IPS-18a (cell line): ENCODE data around the gene PLOD2.

ENCODE experiments used
- H3K27ac ChIP-seq: one replicate; pipeline ENCODE4 v1.5.1; 2013; ENCODE audit warnings: low read length
- H3K27me3 ChIP-seq: one replicate; pipeline ENCODE4 v1.6.1; 2013; ENCODE audit warnings: mild to moderate bottlenecking, low read length; ENCODE audit not compliant: control insufficient read depth, insufficient read depth
- H3K36me3 ChIP-seq: one replicate; pipeline ENCODE4 v1.6.1; 2013; ENCODE audit warnings: low read depth, low read length; ENCODE audit not compliant: control insufficient read depth
- H3K4me1 ChIP-seq: one replicate; pipeline ENCODE4 v1.6.1; 2013; ENCODE audit warnings: low read depth, low read length; ENCODE audit not compliant: control insufficient read depth
- H3K4me3 ChIP-seq: one replicate; pipeline ENCODE4 v1.5.1; 2013; ENCODE audit warnings: low read length
- H3K9ac ChIP-seq: one replicate; pipeline ENCODE4 v1.6.1; 2013; ENCODE audit warnings: mild to moderate bottlenecking, low read length, moderate library complexity
- H3K9me3 ChIP-seq: one replicate; pipeline ENCODE4 v1.6.1; 2013; ENCODE audit warnings: low read depth, low read length; ENCODE audit not compliant: control insufficient read depth

PLOD2 gene

DNA sequence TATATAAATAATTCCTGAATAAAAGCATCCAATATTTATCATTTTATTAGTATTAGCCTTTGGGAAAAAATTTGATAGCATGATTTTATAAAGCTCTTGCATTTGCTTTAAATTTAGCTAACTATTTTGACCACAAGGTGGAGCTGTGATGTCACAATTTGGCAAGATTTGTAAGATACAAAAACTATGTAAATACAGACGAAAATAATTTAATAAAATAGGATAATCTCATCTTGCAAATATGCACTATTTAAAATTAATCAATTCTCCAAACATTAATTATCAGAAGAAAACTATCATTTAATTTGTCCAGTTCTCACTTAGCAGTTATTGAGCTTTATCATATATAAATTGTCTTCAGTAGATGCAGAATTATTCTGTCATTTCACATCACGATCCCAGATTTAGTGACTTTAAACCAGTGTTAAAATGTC, 95.4 kb downstream of the PLOD2 start:
- Histone ChIP-seq H3K9ac (no peak overlapping the region), H3K4me1 (no peaks in the 10 kb centered on the region), H3K9me3 (no peaks in the 10 kb centered on the region), H3K27me3 (no peaks in the 10 kb centered on the region), H3K27ac (no peak overlapping the region), H3K4me3 (no peak overlapping the region), H3K36me3 (no peaks in the 10 kb centered on the region)

DNA sequence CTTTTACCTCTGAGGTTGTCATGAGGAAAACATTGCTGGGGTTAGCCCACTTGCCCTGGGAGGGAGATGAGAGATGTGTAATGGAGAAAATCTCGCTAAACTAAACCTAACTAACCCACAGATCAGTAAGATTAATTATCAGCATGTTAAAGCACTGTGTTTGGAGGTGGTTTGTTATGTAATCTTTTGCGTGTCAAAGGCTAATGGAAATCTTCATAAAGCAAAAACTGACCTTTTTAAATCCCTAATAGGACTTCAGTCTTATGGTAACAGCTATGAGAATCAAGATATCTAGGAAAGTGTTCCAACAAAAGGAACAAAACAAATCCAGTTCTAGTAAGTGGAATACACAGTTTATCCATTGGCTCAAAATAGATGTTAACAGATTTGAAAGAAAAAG, 102.7 kb downstream of the PLOD2 start:
- Histone ChIP-seq H3K36me3 (no peaks in the 10 kb centered on the region), H3K9me3 (no peaks in the 10 kb centered on the region), H3K27ac (no peak overlapping the region), H3K4me3 (no peak overlapping the region), H3K27me3 (no peaks in the 10 kb centered on the region), H3K9ac (no peak overlapping the region), H3K4me1 (no peaks in the 10 kb centered on the region)

DNA sequence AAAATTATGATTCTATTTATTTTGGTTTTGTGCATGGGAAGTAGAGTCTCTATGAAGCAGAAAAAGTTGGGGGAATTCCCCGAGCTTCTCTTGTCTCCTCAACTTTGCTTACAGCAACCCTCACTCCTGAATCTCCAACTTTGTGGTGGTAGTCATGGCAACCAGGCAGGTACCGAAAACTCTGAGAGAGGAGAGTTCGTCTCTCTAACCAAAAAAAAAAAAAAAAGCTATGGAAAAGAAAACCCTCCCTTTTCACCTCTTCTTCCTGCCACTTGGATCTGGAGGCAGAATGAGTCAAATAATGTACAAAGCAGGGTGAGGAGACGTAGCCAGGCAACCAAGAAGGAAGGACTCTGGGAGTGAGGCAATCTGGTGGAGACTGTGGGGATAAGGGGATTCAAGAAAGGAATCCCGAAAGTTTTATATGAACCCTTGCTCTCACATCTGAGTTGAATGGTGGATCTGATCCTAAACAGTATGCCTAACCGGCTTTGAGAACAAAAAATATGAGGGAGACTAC, 108.1 kb downstream of the PLOD2 start:
- Histone ChIP-seq H3K9me3 (no peaks in the 10 kb centered on the region), H3K27me3 (no peaks in the 10 kb centered on the region), H3K4me1 (no peaks in the 10 kb centered on the region), H3K4me3 (no peak overlapping the region), H3K36me3 (no peaks in the 10 kb centered on the region), H3K9ac (no peak overlapping the region), H3K27ac (no peak overlapping the region)

DNA sequence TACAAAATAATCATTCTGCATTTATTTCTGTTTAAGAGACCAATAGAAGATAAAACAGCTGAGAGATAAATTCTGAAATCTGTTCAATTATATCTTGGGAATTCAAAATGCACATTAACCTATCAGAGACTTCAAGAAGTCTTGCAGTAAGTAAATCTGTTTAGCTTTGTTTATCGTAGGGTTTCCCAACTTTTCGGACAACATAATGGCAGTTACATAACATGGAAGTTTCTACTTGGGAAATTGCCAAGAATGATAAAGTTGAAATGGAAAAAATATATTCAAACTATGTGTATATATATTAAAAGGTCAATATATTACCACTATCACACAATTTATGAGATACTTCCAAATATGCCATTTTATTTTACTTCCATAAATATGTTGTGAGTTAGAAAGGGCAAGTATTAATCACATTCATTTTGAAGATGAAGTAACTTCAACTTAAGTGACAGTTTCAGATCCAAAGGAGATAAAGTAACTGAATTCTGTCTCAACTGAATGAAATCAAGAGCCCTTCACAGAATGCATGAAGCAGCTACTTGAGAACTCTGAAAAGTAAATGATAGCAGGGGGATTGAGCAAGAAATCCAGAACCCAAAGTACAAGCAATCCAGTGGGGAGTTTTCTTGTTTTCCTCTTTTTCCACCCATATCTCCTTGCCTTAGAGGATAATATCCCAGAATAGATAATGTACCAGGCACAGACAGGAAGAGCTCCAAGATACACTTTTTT, 108.8 kb downstream of the PLOD2 start:
- no peak overlapping the region for H3K27ac ChIP-seq

DNA sequence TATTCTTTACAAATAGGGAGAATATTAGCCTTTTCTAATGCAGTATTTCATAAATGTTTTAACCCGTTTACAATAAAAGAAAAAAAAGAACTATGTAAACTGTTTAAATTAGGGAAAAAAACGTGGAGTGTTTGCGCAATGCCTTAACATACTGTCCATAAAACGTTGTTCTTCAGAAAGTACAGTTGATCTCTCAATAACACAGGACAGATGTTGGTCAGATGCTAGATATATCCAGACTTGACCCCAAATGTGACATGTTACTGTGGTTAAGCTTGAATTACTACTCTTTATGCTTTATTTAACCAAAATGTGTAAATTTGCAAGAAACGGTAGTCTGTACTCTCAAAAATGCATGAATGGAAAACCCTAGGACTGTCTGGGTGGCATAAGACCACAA, 110.3 kb downstream of the PLOD2 start:
- H3K4me3 ChIP-seq = no peak overlapping the region
- H3K4me1 ChIP-seq = no peaks in the 10 kb centered on the region
- H3K36me3 ChIP-seq = no peaks in the 10 kb centered on the region
- H3K9me3 ChIP-seq = no peaks in the 10 kb centered on the region
- no peaks in the 10 kb centered on the region for H3K27me3 ChIP-seq
- no peak overlapping the region for H3K27ac ChIP-seq
- H3K9ac ChIP-seq = no peak overlapping the region

More for the DNA sequence above, 108.8 kb downstream of the PLOD2 start:
- no peaks in the 10 kb centered on the region for H3K36me3 ChIP-seq
- no peaks in the 10 kb centered on the region for H3K4me1 ChIP-seq
- no peaks in the 10 kb centered on the region for H3K9me3 ChIP-seq
- no peak overlapping the region for H3K9ac ChIP-seq
- no peak overlapping the region for H3K4me3 ChIP-seq
- H3K27me3 ChIP-seq = no peaks in the 10 kb centered on the region

DNA sequence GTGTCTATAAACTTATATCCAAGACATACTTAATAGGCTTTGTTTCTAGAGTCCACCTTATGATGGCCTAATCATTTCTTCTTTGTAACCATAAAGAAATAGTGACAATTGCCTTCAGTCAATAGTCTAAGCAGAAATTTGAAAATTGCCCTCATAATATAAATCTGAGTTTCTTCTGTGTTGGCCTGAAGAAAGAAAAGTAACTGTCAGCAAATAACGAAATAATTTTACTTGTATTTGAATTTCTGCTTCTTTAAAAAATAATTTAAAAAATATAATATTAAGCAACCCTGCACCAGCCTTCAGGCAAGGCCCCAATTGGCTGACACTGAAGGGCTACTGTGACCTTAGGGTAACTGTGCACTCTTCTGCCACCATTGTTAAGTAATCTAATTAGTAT, 113.5 kb downstream of the PLOD2 start:
- H3K27ac ChIP-seq = no peak overlapping the region
- no peak overlapping the region for H3K4me3 ChIP-seq
- H3K9ac ChIP-seq = no peak overlapping the region
- H3K9me3 ChIP-seq = no peaks in the 10 kb centered on the region
- no peaks in the 10 kb centered on the region for H3K4me1 ChIP-seq
- H3K27me3 ChIP-seq = no peaks in the 10 kb centered on the region
- H3K36me3 ChIP-seq = no peaks in the 10 kb centered on the region

DNA sequence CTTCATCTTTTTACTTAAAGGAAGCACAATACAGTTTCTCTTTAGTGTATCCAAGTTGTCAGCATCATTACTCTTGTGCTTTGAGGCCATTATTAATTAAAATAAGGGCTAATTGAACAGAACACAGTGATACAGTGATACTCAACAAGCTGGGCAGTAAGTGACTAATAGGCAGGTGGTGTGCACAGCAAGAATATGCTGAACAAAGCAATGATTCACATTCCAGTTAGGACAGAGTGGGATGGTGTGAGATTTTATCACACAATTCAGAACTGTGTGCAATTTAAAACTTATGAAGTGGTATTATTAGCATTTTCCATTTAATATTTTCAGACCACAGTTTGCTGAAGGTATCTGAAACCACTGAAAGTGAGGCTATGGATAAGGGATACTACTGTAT, 116.9 kb downstream of the PLOD2 start:
- no peak overlapping the region for H3K27ac ChIP-seq
- H3K4me3 ChIP-seq = no peak overlapping the region
- H3K36me3 ChIP-seq = no peaks in the 10 kb centered on the region
- no peaks in the 10 kb centered on the region for H3K9me3 ChIP-seq
- no peak overlapping the region for H3K9ac ChIP-seq
- no peaks in the 10 kb centered on the region for H3K4me1 ChIP-seq
- no peaks in the 10 kb centered on the region for H3K27me3 ChIP-seq

DNA sequence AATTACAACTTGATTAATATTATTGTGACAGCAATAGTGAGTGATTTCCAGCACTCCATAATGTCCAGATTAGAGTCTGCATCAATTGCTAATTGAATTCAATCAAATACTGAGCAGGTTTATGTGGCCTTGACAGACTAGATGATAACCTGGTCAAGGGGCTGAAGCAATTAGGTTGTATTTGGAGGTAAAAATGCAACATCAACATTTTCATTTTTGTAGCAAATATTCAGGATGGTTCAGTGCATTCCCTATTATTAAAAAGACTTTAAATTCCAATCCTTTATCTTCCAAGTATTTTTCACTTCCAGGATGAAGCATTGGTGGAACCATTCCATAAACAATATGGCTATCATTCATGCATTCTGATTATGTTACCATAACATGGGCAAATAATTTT, 120.4 kb downstream of the PLOD2 start:
- Histone ChIP-seq H3K9ac (no peak overlapping the region), H3K27me3 (no peaks in the 10 kb centered on the region), H3K4me1 (no peaks in the 10 kb centered on the region), H3K36me3 (no peaks in the 10 kb centered on the region), H3K4me3 (no peak overlapping the region), H3K27ac (no peak overlapping the region), H3K9me3 (no peaks in the 10 kb centered on the region)

DNA sequence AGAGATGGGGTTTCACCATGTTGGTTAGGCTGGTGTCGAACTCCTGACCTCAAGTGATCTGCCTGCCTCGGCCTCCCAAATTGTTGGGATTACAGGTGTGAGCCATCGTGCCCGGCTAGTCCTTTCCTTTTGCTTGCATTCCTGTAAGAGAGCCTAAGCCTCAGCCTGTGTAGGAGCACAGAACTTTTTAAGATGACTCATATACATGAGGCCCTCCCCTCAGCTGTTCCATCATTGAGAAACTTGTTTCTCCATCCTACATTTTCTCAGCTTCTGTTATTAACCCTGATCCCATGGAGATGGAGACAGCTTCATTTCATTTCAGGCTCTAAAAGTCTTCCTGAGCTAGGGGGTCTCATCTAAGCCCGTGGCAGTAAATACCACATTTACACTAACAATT, 123.3 kb downstream of the PLOD2 start:
- H3K27me3 ChIP-seq = no peaks in the 10 kb centered on the region
- H3K27ac ChIP-seq = no peak overlapping the region
- no peak overlapping the region for H3K9ac ChIP-seq
- H3K9me3 ChIP-seq = no peaks in the 10 kb centered on the region
- H3K4me3 ChIP-seq = no peak overlapping the region
- peaks cover under 1% of the 10 kb centered on the region for H3K4me1 ChIP-seq
- H3K36me3 ChIP-seq = no peaks in the 10 kb centered on the region

DNA sequence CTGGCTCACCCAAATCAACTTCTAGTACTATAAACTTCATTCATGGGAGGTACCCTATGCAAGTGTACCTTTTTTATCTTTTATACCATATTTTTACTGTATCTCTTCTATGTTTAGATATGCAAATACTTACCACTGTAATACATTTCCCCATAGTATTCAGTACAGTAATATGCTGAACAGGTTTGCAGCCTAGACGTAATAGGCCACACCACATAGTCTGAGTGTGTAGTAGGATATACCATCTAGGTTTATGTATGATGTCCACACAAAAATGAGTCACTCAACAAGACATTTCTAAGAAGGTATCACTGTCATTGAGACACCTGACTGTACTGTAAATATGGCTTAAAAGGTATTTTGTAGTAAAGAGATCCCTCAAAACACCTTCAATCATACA, 124.7 kb downstream of the PLOD2 start:
- Histone ChIP-seq H3K36me3 (no peaks in the 10 kb centered on the region), H3K4me1 (peaks cover 4% of the 10 kb centered on the region), H3K9me3 (no peaks in the 10 kb centered on the region), H3K4me3 (no peak overlapping the region), H3K9ac (no peak overlapping the region), H3K27me3 (no peaks in the 10 kb centered on the region), H3K27ac (no peak overlapping the region)

DNA sequence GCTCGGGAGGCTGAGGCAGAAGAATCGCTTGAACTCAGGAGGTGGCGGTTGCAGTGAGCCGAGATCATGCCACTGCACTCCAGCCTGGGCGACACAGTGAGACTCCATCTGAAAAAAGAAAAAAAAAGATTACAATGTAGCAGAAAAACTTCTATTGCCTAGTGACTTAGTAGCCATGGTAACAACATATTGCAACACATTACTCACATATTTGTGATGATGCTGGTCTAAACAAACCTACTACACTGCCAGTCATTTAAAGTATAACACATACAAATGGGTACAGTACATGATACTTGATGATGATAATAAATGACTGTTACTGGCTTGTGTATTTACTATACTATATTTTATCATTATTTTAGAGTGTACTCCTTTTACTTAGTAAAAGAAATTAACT, 125.6 kb downstream of the PLOD2 start:
- no peak overlapping the region for H3K27ac ChIP-seq

DNA sequence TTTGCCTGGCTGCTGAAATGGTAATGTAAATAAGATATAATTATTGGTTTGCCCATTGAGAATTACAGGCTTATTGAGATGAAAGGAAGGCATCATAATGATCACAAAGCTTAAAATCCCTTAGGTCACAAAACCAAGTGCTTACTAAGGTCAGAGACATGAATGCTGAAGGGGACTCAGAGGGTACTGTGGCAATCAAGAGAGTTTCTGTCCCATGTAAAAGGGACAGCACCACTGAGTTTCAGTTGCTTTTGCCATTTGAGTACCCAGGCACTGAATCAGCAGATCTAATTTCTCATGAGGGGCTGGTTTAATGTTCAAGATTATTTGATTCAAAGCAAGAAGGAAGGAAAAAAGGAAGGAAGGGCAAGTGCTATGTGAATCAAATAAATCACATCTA, 127.0 kb downstream of the PLOD2 start:
- Histone ChIP-seq H3K27ac (no peak overlapping the region), H3K4me3 (no peak overlapping the region), H3K36me3 (no peaks in the 10 kb centered on the region), H3K27me3 (no peaks in the 10 kb centered on the region), H3K4me1 (peaks cover 4% of the 10 kb centered on the region), H3K9me3 (peaks cover 2% of the 10 kb centered on the region), H3K9ac (no peak overlapping the region)

More for the DNA sequence above, 125.6 kb downstream of the PLOD2 start:
- H3K27me3 ChIP-seq = no peaks in the 10 kb centered on the region
- H3K9me3 ChIP-seq = no peaks in the 10 kb centered on the region
- no peak overlapping the region for H3K9ac ChIP-seq
- H3K4me1 ChIP-seq = peaks cover 4% of the 10 kb centered on the region
- H3K4me3 ChIP-seq = no peak overlapping the region
- H3K36me3 ChIP-seq = no peaks in the 10 kb centered on the region
